K562 (cell line): Measurements from ENCODE around the gene FAM149B1. TPM values are rescaled to one million over a fixed set of nuclear protein-coding genes. Genes with fewer than 3 reads are reported as not detected.

Source experiments
- CHD2 ChIP-seq: IDR thresholded peaks from 2 replicates; pipeline ENCODE4 v1.6.1; 2011; ENCODE audit warnings: low read depth, low read length
- DEAF1 ChIP-seq: fragments of 450-650 bp; formaldehyde crosslinking; IDR thresholded peaks from 2 replicates; pipeline ENCODE4 v1.4.0; 2020; ENCODE audit warnings: mild to moderate bottlenecking, moderate library complexity
- E2F4 ChIP-seq: sonication (generic); formaldehyde crosslinking; IDR thresholded peaks from 2 replicates; pipeline ENCODE4 v1.8.0; 2022; ENCODE audit warnings: mild to moderate bottlenecking, low read depth, missing genetic modification reagents
- ELF2 ChIP-seq: fragments of 250-450 bp; sonication (Bioruptor Pico); IDR thresholded peaks from 2 replicates; pipeline ENCODE4 v1.5.0; 2021; ENCODE audit warnings: mild to moderate bottlenecking
- ELF4 ChIP-seq: fragments of 450-650 bp; formaldehyde crosslinking; IDR thresholded peaks from 2 replicates; pipeline ENCODE4 v1.4.0; 2022; ENCODE audit warnings: missing genetic modification characterization
- FOXO4 ChIP-seq: fragments of 450-650 bp; formaldehyde crosslinking; IDR thresholded peaks from 2 replicates; pipeline ENCODE4 v1.4.0; 2020; ENCODE audit warnings: mild to moderate bottlenecking, moderate library complexity
- HIVEP1 ChIP-seq: fragments of 250-450 bp; sonication (Bioruptor Pico); IDR thresholded peaks from 2 replicates; pipeline ENCODE4 v1.4.0; 2020; ENCODE audit warnings: mild to moderate bottlenecking
- KDM2B ChIP-seq: fragments of 250-450 bp; sonication (Bioruptor Pico); IDR thresholded peaks from 2 replicates; pipeline ENCODE4 v1.8.0; 2021; ENCODE audit warnings: mild to moderate bottlenecking, moderate library complexity
- KLF6 ChIP-seq: fragments of 250-450 bp; sonication (Bioruptor Pico); IDR thresholded peaks from 2 replicates; pipeline ENCODE4 v1.4.0; 2020; ENCODE audit warnings: mild to moderate bottlenecking, moderate library complexity, borderline replicate concordance
- MLX ChIP-seq, 2 experiments: fragments of 450-650 bp in 1 of 2; sonication (generic) in 1 of 2; formaldehyde crosslinking; conservative IDR thresholded peaks; 2 replicates each; pipeline versions ENCODE4 v1.4.0 to v1.8.1; 2020 to 2022; ENCODE audit warnings: mild to moderate bottlenecking in 1 of 2, missing genetic modification reagents in 1 of 2
- NBN ChIP-seq: fragments of 450-650 bp; IDR thresholded peaks from 2 replicates; pipeline ENCODE4 v1.6.1; 2016; ENCODE audit warnings: low read depth, mild to moderate bottlenecking
- NFE2L1 ChIP-seq: fragments of 450-650 bp; IDR thresholded peaks from 2 replicates; pipeline ENCODE4 v1.6.1; 2016; ENCODE audit warnings: missing genetic modification characterization, low read depth, mild to moderate bottlenecking, missing compliant biosample characterization, moderate library complexity, borderline replicate concordance
- OTX1 ChIP-seq: fragments of 450-650 bp; formaldehyde crosslinking; IDR thresholded peaks from 2 replicates; pipeline ENCODE4 v1.4.0; 2022; ENCODE audit warnings: mild to moderate bottlenecking
- PKNOX1 ChIP-seq: fragments of 450-650 bp; IDR thresholded peaks from 2 replicates; pipeline ENCODE4 v1.6.1; 2016
- POLR2AphosphoS5 ChIP-seq: IDR thresholded peaks from 2 replicates; pipeline ENCODE4 v1.6.1; 2011; ENCODE audit warnings: mild to moderate bottlenecking, low read depth, low read length, moderate library complexity; ENCODE audit not compliant: control insufficient read depth, insufficient read depth
- PRPF4 ChIP-seq: fragments of 200-400 bp; formaldehyde crosslinking; IDR thresholded peaks from one replicate; pipeline ENCODE4 v1.6.1; 2017; ENCODE audit warnings: low read length, low read depth, mild to moderate bottlenecking; ENCODE audit not compliant: insufficient read depth, poor library complexity, severe bottlenecking
- SOX6 ChIP-seq: fragments of 450-650 bp; IDR thresholded peaks from 2 replicates; pipeline ENCODE4 v1.6.1; 2014; ENCODE audit warnings: mild to moderate bottlenecking
- STAT5A ChIP-seq: IDR thresholded peaks from 2 replicates; pipeline ENCODE4 v1.6.1; 2012; ENCODE audit warnings: low read length, inconsistent platforms, borderline replicate concordance
- YBX1 ChIP-seq: fragments of 450-650 bp; IDR thresholded peaks from 2 replicates; pipeline ENCODE4 v1.7.1; 2016; ENCODE audit warnings: mild to moderate bottlenecking
- ZNF140 ChIP-seq: fragments of 250-450 bp; sonication (Bioruptor Pico); IDR thresholded peaks from 2 replicates; pipeline ENCODE4 v1.8.0; 2021; ENCODE audit warnings: moderate library complexity, mild to moderate bottlenecking, inconsistent platforms
- ZNF165 ChIP-seq: fragments of 250-450 bp; sonication (Bioruptor Pico); IDR thresholded peaks from 2 replicates; pipeline ENCODE4 v1.4.0; 2020; ENCODE audit warnings: borderline replicate concordance
- ZNF586 ChIP-seq: fragments of 450-650 bp; formaldehyde crosslinking; conservative IDR thresholded peaks from 2 replicates; pipeline ENCODE4 v1.4.0; 2020; ENCODE audit warnings: mild to moderate bottlenecking, moderate library complexity
- polyA plus RNA-seq, 8 experiments: library from polyadenylated mRNA; depleted of rRNA in 4 of 8; stranded (reverse) in 5 of 8; unstranded in 3 of 8; fragments of >200 nt; fragmentation: Nextera tagmentation in 2 of 8; fragmentation: Illumina TruSeq in 1 of 8; extraction: Ambion mirVana in 2 of 8; extraction: Trizol in 1 of 8; gene quantifications; 2 replicates each; pipeline versions ENCODE4 v1.2.1 to v1.2.3, GENCODE V29; 2011 to 2014; ENCODE audit warnings: inconsistent platforms in 1 of 8, missing spikeins in 1 of 8
- total RNA-seq, 7 experiments: library from RNA; depleted of rRNA in 6 of 7; stranded (reverse); fragments of >200 nt in 6 of 7; fragmentation: Illumina TruSeq in 2 of 7; extraction: Trizol in 2 of 7; gene quantifications; 2 replicates each; pipeline versions ENCODE4 v1.2.1 to v1.2.3, GENCODE V29; 2011 to 2021; ENCODE audit warnings: low replicate concordance in 1 of 7

The FAM149B1 gene
- total and polyA plus RNA-seq, 9 of the 15 experiments (the other 6 are each of a cell fraction or from before 2014, with no cell fraction given) = 4.2 to 18.5 (median 9.3) TPM

GRCh38 chr10:73246646-73247508, 79.0 kb downstream of the FAM149B1 start, which contains the start of gene DNAJC9 (continued):
- TF ChIP-seq NFE2L1 (no peak), YBX1 (no peak), KLF6 (CRISPR knock-in tag) (peak; percentile 87), PKNOX1 (peak; percentile 95), ZNF165 (no peak), ELF2 (CRISPR knock-in tag) (no peak; the same call in 1 of the 2 replicates), DEAF1 (CRISPR knock-in tag) (no peak; the same call in 1 of the 2 replicates), CHD2 (peak; percentile 2; the same call in 1 of the 2 replicates), PRPF4 (peak; percentile 78), KDM2B (CRISPR knock-in tag) (peak; percentile 93), HIVEP1 (CRISPR knock-in tag) (0 out of 2 replicates have a peak, but pooled peaks have one; percentile 18), E2F4 (CRISPR knock-in tag) (peak; percentile 88; the same call in 1 of the 2 replicates), SOX6 (peak; percentile 66), ELF4 (CRISPR knock-in tag) (peak; percentile 48), ZNF140 (no peak), FOXO4 (CRISPR knock-in tag) (peak; percentile 79; the same call in 1 of the 2 replicates), POLR2AphosphoS5 (peak; percentile 88), STAT5A (peak; percentile 33; the same call in 1 of the 2 replicates), MLX (CRISPR knock-in tag; conservative IDR thresholded peaks at IDR 0.05) (peak in 1 of 2 experiments; percentile 95; a peak in 1 of 4 replicates), OTX1 (CRISPR knock-in tag) (peak; percentile 82), NBN (0 out of 2 replicates have a peak, but pooled peaks have one; percentile 48), ZNF586 (no peak; the same call in 1 of the 2 replicates)
